HEK293 (cell line): ENCODE data around the gene PSORS1C2.
"Not testable (repeated sequence)": the region's sequence is repeated elsewhere in the genome, so short reads cannot be mapped to it uniquely, and the experiment has no call there.

Source experiments
- CTCF ChIA-PET: fragments of 350-600 bp; formaldehyde crosslinking; extraction: SDS; loops from one replicate; lab custom pipeline; 2021; ENCODE audit warnings: antibody characterized with exemption; lab: Yijun Ruan, JAX
- POLR2A ChIA-PET: fragments of 300-600 bp; formaldehyde crosslinking; extraction: SDS; loops from one replicate; lab custom pipeline; 2020; ENCODE audit warnings: antibody characterized with exemption, inconsistent platforms; lab: Yijun Ruan, JAX
- H3K27ac ChIP-seq: fragments of 200-500 bp; sonication (Bioruptor generic); 2 replicates; pipeline ENCODE4 v1.5.1; 2014; ENCODE audit warnings: low read depth, low read length, control low read depth, inconsistent platforms; ENCODE audit errors: extremely low read depth
- H3K36me3 ChIP-seq, 2 experiments: fragments of 200-500 bp in 1 of 2; sonication (Bioruptor generic) in 1 of 2; 1 replicate in 1 of 2; 2 replicates in 1 of 2; pipeline ENCODE4 v1.5.1; 2014 to 2017; ENCODE audit warnings: inconsistent platforms in 2 of 2, low read length in 2 of 2; ENCODE audit not compliant: control insufficient read depth in 2 of 2, insufficient read depth in 1 of 2
- H3K4me1 ChIP-seq: fragments of 200-500 bp; sonication (Bioruptor generic); 2 replicates; pipeline ENCODE4 v1.5.1; 2014; ENCODE audit warnings: mild to moderate bottlenecking, low read length, inconsistent platforms; ENCODE audit not compliant: control insufficient read depth, insufficient read depth
- H3K4me3 ChIP-seq: 2 replicates; pipeline ENCODE4 v1.5.1; 2011; ENCODE audit warnings: low read depth, mild to moderate bottlenecking, control low read depth, low read length, moderate library complexity
- H3K9me3 ChIP-seq: fragments of 200-500 bp; sonication (Bioruptor generic); 2 replicates; pipeline ENCODE4 v1.5.1; 2014; ENCODE audit warnings: low read depth, low read length, inconsistent platforms; ENCODE audit not compliant: control insufficient read depth, insufficient read depth
- HOXC10 ChIP-seq: sonication (generic); formaldehyde crosslinking; IDR thresholded peaks from 2 replicates; pipeline ENCODE4 v1.8.1; 2023; ENCODE audit warnings: mild to moderate bottlenecking, missing genetic modification reagents
- MYNN ChIP-seq: fragments of 450-650 bp; formaldehyde crosslinking; IDR thresholded peaks from 2 replicates; pipeline ENCODE4 v1.5.1; 2016; ENCODE audit warnings: missing biosample characterization, missing genetic modification characterization, borderline replicate concordance
- SP2 ChIP-seq: fragments of 450-650 bp; formaldehyde crosslinking; IDR thresholded peaks from 2 replicates; pipeline ENCODE4 v1.5.1; 2016; ENCODE audit warnings: missing biosample characterization, missing genetic modification characterization
- ZBTB21 ChIP-seq: fragments of 450-650 bp; formaldehyde crosslinking; IDR thresholded peaks from 2 replicates; pipeline ENCODE4 v1.5.1; 2017; ENCODE audit warnings: missing biosample characterization, missing genetic modification characterization
- ZNF394 ChIP-seq: fragments of 450-650 bp; formaldehyde crosslinking; IDR thresholded peaks from 2 replicates; pipeline ENCODE4 v1.5.1; 2016; ENCODE audit warnings: missing biosample characterization, missing genetic modification characterization, mild to moderate bottlenecking, moderate library complexity, borderline replicate concordance
- ZNF426 ChIP-seq: fragments of 450-650 bp; formaldehyde crosslinking; IDR thresholded peaks from 2 replicates; pipeline ENCODE4 v1.5.1; 2017; ENCODE audit warnings: missing biosample characterization, missing genetic modification characterization, mild to moderate bottlenecking, inconsistent platforms, moderate library complexity
- ZNF623 ChIP-seq: fragments of 450-650 bp; formaldehyde crosslinking; IDR thresholded peaks from 2 replicates; pipeline ENCODE4 v1.5.1; 2016; ENCODE audit warnings: missing biosample characterization, missing genetic modification characterization
- ZNF677 ChIP-seq: fragments of 450-650 bp; IDR thresholded peaks from 2 replicates; pipeline ENCODE4 v1.5.0; 2018; ENCODE audit warnings: missing biosample characterization, mild to moderate bottlenecking, missing genetic modification characterization, moderate library complexity
- ZXDB ChIP-seq: fragments of 450-650 bp; formaldehyde crosslinking; IDR thresholded peaks from 2 replicates; pipeline ENCODE4 v1.5.1; 2016; ENCODE audit warnings: missing biosample characterization, missing genetic modification characterization
- TF ChIP-seq, protein P1 (sequence below): sonication (generic); formaldehyde crosslinking; IDR thresholded peaks from 2 replicates; pipeline ENCODE4 v1.8.1; 2022; ENCODE audit warnings: mild to moderate bottlenecking, moderate library complexity, missing genetic modification reagents
- TF ChIP-seq, protein P2 (sequence below): fragments of 450-650 bp; formaldehyde crosslinking; IDR thresholded peaks from 2 replicates; pipeline ENCODE4 v1.5.1; 2017; ENCODE audit warnings: missing biosample characterization, missing genetic modification characterization
- TF ChIP-seq, protein P3 (sequence below): fragments of 450-650 bp; formaldehyde crosslinking; IDR thresholded peaks from 2 replicates; pipeline ENCODE4 v1.5.1; 2017; ENCODE audit warnings: missing biosample characterization, missing genetic modification characterization
- TF ChIP-seq, protein P4 (sequence below): fragments of 450-650 bp; formaldehyde crosslinking; IDR thresholded peaks from 2 replicates; pipeline ENCODE4 v1.5.1; 2016; ENCODE audit warnings: missing biosample characterization, missing genetic modification characterization

The PSORS1C2 gene

DNA sequence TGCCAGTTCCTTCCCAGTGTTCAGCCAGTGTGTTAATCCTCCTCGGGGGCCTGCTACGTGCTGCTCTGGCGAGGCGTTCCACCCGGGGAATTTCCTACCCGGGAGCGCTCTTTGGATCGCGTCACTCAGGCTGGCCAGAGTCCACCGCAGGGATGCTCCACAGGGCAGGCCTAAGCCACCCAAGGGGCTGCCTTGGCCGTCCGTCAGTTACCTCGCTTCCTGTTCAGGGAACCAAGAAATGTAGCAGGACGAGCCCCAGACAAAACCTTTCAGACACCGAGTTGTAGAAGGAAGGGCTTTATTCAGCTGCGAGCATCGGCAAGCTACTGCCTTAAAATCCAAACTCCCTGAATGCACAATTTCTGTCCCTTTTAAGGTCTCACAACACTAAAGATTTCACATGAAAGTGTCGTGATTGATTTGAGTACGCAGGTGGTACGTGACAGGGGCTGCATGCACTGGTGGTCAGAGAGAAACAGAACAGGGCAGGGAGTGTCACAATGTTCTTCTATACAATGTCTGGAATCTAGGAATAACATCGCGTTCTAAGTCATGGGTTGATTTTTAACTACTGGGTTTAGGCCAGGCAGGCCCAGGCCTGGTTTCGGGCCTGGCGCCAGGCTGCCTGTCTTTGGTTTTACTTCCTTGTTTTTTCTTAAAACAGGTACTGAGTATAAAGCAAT, 47.3 kb upstream of the PSORS1C2 start (continued):
- TF ChIP-seq ZNF426 (tag by site-specific recombination), result no peak
- no peak for TF ChIP-seq ZBTB21 (tag by site-specific recombination)
- no peak for TF ChIP-seq ZNF623 (tag by site-specific recombination)
- TF ChIP-seq, protein P1, sequence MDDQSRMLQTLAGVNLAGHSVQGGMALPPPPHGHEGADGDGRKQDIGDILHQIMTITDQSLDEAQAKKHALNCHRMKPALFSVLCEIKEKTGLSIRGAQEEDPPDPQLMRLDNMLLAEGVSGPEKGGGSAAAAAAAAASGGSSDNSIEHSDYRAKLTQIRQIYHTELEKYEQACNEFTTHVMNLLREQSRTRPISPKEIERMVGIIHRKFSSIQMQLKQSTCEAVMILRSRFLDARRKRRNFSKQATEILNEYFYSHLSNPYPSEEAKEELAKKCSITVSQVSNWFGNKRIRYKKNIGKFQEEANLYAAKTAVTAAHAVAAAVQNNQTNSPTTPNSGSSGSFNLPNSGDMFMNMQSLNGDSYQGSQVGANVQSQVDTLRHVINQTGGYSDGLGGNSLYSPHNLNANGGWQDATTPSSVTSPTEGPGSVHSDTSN (CRISPR knock-in tag), result no peak
- TF ChIP-seq, all 188 proteins: peak for 0

DNA sequence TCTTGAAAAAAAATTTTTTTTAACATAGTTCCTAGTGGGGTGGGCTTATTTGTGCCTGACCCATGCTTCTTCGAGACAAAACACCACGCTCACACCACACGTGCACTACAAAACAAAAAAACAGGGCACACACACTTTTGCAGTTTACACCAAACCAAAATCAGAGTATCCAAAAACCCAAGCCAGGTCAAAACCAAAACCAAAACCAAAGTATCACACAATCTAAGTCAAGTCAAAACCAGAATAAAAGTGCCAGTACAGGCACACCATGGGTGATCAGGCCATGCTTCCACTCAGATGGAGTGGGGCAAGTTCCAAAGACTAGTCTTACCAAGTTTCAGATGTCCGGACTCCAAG, 46.8 kb upstream of the PSORS1C2 start:
- H3K4me3 ChIP-seq, H3K9me3 ChIP-seq, CTCF ChIA-PET, POLR2A ChIA-PET, H3K36me3 ChIP-seq, H3K4me1 ChIP-seq, H3K27ac ChIP-seq: not testable (repeated sequence)
- 0 out of 2 replicates have a peak, but pooled peaks have one; percentile 37 for TF ChIP-seq ZNF677

DNA sequence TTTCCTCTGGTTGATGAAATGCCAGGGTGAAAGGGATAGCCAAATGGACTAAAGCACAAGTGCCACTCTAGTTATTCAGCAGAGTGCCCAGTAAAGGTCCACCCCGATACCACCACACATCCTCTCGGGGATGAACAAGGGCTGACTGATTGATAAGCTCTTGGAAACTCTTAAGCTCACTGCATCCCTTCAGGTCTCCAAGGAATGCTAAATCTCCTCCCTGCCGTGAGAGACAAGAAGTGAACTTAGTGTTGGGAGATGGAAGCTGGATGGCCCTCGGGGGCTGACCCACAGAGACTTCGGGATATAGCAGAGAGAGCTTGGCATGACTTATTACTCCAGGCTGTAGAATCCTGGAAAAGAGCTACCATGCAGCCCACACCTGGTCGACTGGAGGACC, 45.0 kb upstream of the PSORS1C2 start:
- ChIA-PET CTCF (interaction anchor here (1.0 to 2.0 kb wide), 4 partner anchors 9 to 258 kb away, joined by 3 to 10 read pairs (median 6); no protein-coding TSS in a partner anchor), POLR2A (interaction anchor here (1.8 kb wide), 1 partner anchor 33 kb away, joined by 4 read pairs; no protein-coding TSS in a partner anchor)
- not testable (repeated sequence) for H3K36me3 ChIP-seq, H3K4me3 ChIP-seq, H3K9me3 ChIP-seq, H3K4me1 ChIP-seq, H3K27ac ChIP-seq

DNA sequence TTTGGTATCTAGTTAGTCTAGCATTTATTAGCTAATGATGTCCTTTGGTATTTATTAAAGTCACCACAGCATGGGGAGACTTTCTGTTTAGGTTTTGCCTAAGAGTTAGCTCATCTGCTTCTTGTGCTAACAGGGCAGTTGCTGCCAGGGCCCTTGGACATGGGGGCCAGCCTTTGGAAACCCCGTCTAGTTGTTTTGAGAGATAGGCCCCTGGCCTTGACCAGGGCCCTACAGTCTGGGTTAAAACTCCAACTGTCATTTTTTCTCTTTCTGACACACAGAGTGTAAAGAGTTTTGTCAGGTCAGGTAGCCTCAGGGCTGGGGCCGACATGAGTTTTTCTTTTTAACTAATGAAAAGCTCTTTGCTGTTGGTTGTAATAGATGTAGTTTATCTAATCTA, 44.4 kb upstream of the PSORS1C2 start:
- ChIA-PET CTCF (interaction anchor here (0.7 to 2.0 kb wide), 7 partner anchors 9 to 259 kb away, joined by 3 to 10 read pairs (median 4); no protein-coding TSS in a partner anchor), POLR2A (interaction anchor here (1.8 kb wide), 1 partner anchor 32 kb away, joined by 4 read pairs; no protein-coding TSS in a partner anchor)
- not testable (repeated sequence) for H3K9me3 ChIP-seq, H3K4me3 ChIP-seq, H3K4me1 ChIP-seq, H3K27ac ChIP-seq, H3K36me3 ChIP-seq

DNA sequence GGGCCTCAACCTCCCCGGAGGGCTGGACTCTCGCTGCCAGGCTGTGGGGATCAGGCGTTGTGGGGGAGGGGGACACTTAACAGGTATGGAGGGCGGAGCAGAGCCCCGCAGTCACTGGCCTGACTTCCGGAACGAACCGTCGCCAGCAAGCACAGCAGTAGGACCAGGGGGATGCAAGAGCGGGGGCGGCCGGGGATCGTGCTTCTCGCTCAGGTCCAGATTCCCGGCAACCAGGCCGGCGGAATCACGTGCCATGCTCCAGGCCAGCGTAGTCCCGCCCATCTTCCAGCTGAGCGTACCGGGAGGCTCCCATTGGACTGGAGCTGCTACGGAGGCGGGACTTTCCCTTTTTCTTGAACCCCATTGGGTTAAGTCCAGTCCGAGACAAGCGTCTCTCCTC, 41.6 kb upstream of the PSORS1C2 start:
- H3K36me3 ChIP-seq, result no peaks in the 10 kb centered on the region
- H3K9me3 ChIP-seq, result no peaks in the 10 kb centered on the region
- H3K4me1 ChIP-seq, result no peaks in the 10 kb centered on the region
- POLR2A ChIA-PET, result no interaction called here
- no peak overlapping the region for H3K4me3 ChIP-seq
- TF ChIP-seq MYNN (tag by site-specific recombination) (no peak), SP2 (tag by site-specific recombination) (peak; percentile 23)
- TF ChIP-seq, protein P2, sequence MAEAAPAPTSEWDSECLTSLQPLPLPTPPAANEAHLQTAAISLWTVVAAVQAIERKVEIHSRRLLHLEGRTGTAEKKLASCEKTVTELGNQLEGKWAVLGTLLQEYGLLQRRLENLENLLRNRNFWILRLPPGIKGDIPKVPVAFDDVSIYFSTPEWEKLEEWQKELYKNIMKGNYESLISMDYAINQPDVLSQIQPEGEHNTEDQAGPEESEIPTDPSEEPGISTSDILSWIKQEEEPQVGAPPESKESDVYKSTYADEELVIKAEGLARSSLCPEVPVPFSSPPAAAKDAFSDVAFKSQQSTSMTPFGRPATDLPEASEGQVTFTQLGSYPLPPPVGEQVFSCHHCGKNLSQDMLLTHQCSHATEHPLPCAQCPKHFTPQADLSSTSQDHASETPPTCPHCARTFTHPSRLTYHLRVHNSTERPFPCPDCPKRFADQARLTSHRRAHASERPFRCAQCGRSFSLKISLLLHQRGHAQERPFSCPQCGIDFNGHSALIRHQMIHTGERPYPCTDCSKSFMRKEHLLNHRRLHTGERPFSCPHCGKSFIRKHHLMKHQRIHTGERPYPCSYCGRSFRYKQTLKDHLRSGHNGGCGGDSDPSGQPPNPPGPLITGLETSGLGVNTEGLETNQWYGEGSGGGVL (tag by site-specific recombination), result no peak
- no peak overlapping the region for H3K27ac ChIP-seq
- CTCF ChIA-PET, result no interaction called here

DNA sequence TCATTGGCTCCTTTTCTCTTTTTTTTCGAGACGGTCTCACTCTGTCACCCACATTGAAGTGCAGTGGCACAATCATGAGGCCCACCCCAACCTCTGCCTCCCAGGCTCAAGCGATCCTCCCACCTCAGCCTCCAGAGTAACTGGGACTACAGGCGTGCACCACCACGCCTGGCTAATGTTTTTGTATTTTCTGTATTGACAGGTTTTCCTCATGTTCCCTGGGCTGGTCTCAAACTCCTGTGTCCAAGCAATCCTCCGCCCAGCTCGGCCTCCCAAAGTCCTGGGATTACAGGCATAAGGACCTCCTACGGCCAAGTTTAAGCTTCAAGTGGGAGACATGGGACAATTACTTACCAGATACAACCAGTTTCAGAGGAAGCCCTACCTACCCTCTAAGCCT, 41.0 kb upstream of the PSORS1C2 start:
- CTCF ChIA-PET, result interaction anchor here (1.2 kb wide), 1 partner anchor 187 kb away, joined by 5 read pairs; no protein-coding TSS in a partner anchor
- POLR2A ChIA-PET, result interaction anchor here (0.5 kb wide), 1 partner anchor 28 kb away, joined by 3 read pairs; no protein-coding TSS in a partner anchor
- no peaks in the 10 kb centered on the region for H3K9me3 ChIP-seq
- TF ChIP-seq, protein P3, sequence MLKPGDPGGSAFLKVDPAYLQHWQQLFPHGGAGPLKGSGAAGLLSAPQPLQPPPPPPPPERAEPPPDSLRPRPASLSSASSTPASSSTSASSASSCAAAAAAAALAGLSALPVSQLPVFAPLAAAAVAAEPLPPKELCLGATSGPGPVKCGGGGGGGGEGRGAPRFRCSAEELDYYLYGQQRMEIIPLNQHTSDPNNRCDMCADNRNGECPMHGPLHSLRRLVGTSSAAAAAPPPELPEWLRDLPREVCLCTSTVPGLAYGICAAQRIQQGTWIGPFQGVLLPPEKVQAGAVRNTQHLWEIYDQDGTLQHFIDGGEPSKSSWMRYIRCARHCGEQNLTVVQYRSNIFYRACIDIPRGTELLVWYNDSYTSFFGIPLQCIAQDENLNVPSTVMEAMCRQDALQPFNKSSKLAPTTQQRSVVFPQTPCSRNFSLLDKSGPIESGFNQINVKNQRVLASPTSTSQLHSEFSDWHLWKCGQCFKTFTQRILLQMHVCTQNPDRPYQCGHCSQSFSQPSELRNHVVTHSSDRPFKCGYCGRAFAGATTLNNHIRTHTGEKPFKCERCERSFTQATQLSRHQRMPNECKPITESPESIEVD (tag by site-specific recombination), result no peak
- TF ChIP-seq ZNF394 (tag by site-specific recombination) (no peak), ZXDB (tag by site-specific recombination) (no peak), HOXC10 (CRISPR knock-in tag) (no peak)
- TF ChIP-seq, protein P4, sequence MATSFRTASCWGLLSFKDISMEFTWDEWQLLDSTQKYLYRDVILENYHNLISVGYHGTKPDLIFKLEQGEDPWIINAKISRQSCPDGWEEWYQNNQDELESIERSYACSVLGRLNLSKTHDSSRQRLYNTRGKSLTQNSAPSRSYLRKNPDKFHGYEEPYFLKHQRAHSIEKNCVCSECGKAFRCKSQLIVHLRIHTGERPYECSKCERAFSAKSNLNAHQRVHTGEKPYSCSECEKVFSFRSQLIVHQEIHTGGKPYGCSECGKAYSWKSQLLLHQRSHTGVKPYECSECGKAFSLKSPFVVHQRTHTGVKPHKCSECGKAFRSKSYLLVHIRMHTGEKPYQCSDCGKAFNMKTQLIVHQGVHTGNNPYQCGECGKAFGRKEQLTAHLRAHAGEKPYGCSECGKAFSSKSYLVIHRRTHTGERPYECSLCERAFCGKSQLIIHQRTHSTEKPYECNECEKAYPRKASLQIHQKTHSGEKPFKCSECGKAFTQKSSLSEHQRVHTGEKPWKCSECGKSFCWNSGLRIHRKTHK (tag by site-specific recombination), result no peak

More for the DNA sequence above, 41.0 kb upstream of the PSORS1C2 start:
- H3K4me3 ChIP-seq, result no peak overlapping the region
- no peak overlapping the region for H3K27ac ChIP-seq
- H3K36me3 ChIP-seq, result no peaks in the 10 kb centered on the region
- H3K4me1 ChIP-seq, result no peaks in the 10 kb centered on the region
